Trophoblast cell (in vitro differentiated cells and primary cell): ENCODE results near the gene SNAP23.

Experiments used
- DNase-seq, 2 donors: peaks; one replicate each; pipeline ENCODE4 v3.0.0-alpha.2; 2016
- H2AFZ ChIP-seq: 2 replicates; pipeline ENCODE4 v1.6.1; 2013; ENCODE audit warnings: low read length, moderate library complexity, mild to moderate bottlenecking; ENCODE audit not compliant: insufficient read depth, poor library complexity
- H2AK5ac ChIP-seq: 2 replicates; pipeline ENCODE4 v1.6.1; 2013; ENCODE audit warnings: mild to moderate bottlenecking, low read length
- H2BK120ac ChIP-seq: 2 replicates; pipeline ENCODE4 v1.6.1; 2013; ENCODE audit warnings: low read length, mild to moderate bottlenecking, moderate library complexity; ENCODE audit not compliant: insufficient read depth, poor library complexity
- H2BK12ac ChIP-seq: 2 replicates; pipeline ENCODE4 v1.6.1; 2013; ENCODE audit warnings: mild to moderate bottlenecking, low read length, moderate library complexity
- H2BK5ac ChIP-seq: 2 replicates; pipeline ENCODE4 v1.6.1; 2013; ENCODE audit warnings: low read length, low read depth, moderate library complexity, mild to moderate bottlenecking; ENCODE audit not compliant: poor library complexity
- H3K14ac ChIP-seq: 2 replicates; pipeline ENCODE4 v1.6.1; 2013; ENCODE audit warnings: mild to moderate bottlenecking, low read length
- H3K18ac ChIP-seq: 2 replicates; pipeline ENCODE4 v1.6.1; 2013; ENCODE audit warnings: mild to moderate bottlenecking, low read length
- H3K23ac ChIP-seq: 2 replicates; pipeline ENCODE4 v1.6.1; 2013; ENCODE audit warnings: low read length
- H3K27ac ChIP-seq: 2 replicates; pipeline ENCODE4 v1.5.1; 2013; ENCODE audit warnings: low read depth, mild to moderate bottlenecking, inconsistent platforms, low read length, moderate library complexity
- H3K27me3 ChIP-seq: 2 replicates; pipeline ENCODE4 v1.6.1; 2013; ENCODE audit warnings: inconsistent platforms, mild to moderate bottlenecking, low read length, moderate library complexity; ENCODE audit not compliant: insufficient read depth
- H3K36me3 ChIP-seq, 2 experiments: 1 replicate in 1 of 2; 2 replicates in 1 of 2; pipeline ENCODE4 v1.6.1; 2013; ENCODE audit warnings: low read length in 2 of 2, mild to moderate bottlenecking in 2 of 2, moderate library complexity in 1 of 2; ENCODE audit not compliant: insufficient read depth in 2 of 2, control insufficient read depth in 1 of 2
- H3K4ac ChIP-seq: 2 replicates; pipeline ENCODE4 v1.6.1; 2013; ENCODE audit warnings: low read depth, mild to moderate bottlenecking, low read length, moderate library complexity
- H3K4me1 ChIP-seq, 2 experiments: 1 replicate in 1 of 2; 2 replicates in 1 of 2; pipeline ENCODE4 v1.6.1; 2013; ENCODE audit warnings: low read length in 2 of 2, mild to moderate bottlenecking in 2 of 2, moderate library complexity in 1 of 2; ENCODE audit not compliant: insufficient read depth in 2 of 2, control insufficient read depth in 1 of 2
- H3K4me2 ChIP-seq: 2 replicates; pipeline ENCODE4 v1.6.1; 2013; ENCODE audit warnings: inconsistent platforms, mild to moderate bottlenecking, low read length, moderate library complexity
- H3K4me3 ChIP-seq: 2 replicates; pipeline ENCODE4 v1.5.1; 2013; ENCODE audit warnings: mild to moderate bottlenecking, low read depth, low read length, inconsistent platforms
- H3K79me1 ChIP-seq: one replicate; pipeline ENCODE4 v1.6.1; 2013; ENCODE audit warnings: low read length
- H3K79me2 ChIP-seq: 2 replicates; pipeline ENCODE4 v1.6.1; 2013; ENCODE audit warnings: low read length, mild to moderate bottlenecking; ENCODE audit not compliant: control insufficient read depth, insufficient read depth, poor library complexity
- H3K9ac ChIP-seq: 2 replicates; pipeline ENCODE4 v1.6.1; 2013; ENCODE audit warnings: mild to moderate bottlenecking, low read length
- H3K9me3 ChIP-seq: 2 replicates; pipeline ENCODE4 v1.6.1; 2013; ENCODE audit warnings: low read depth, mild to moderate bottlenecking, control low read depth, inconsistent platforms, low read length; ENCODE audit not compliant: insufficient read depth
- H4K12ac ChIP-seq: 2 replicates; pipeline ENCODE4 v1.6.1; 2013; ENCODE audit warnings: low read depth, mild to moderate bottlenecking, low read length, moderate library complexity
- H4K8ac ChIP-seq: 2 replicates; pipeline ENCODE4 v1.6.1; 2013; ENCODE audit warnings: low read depth, mild to moderate bottlenecking, low read length, moderate library complexity
- H4K91ac ChIP-seq: one replicate; pipeline ENCODE4 v1.6.1; 2013; ENCODE audit warnings: low read depth, mild to moderate bottlenecking, low read length, moderate library complexity
- WGBS: extraction: QIAGEN DNeasy Blood & Tissue Kit; methylation state at CpG from one replicate; pipeline ENCODE4 v1.1.7; 2013; ENCODE audit warnings: missing lambda C conversion rate; ENCODE audit not compliant: insufficient read length, insufficient coverage; ENCODE audit errors: extremely low coverage; 5-methylcytosine and 5-hydroxymethylcytosine counted together

Gene SNAP23

GRCh38 chr15:42450425-42450790, 45.0 kb upstream of the SNAP23 start:
- H3K27ac ChIP-seq: no peak overlapping the region
- no peaks in the 10 kb centered on the region for H3K79me1 ChIP-seq
- no peak overlapping the region for H3K23ac ChIP-seq
- no peak overlapping the region for H3K18ac ChIP-seq
- DNase-seq: no peak
- no peak overlapping the region for H3K4me3 ChIP-seq
- H3K9me3 ChIP-seq: no peaks in the 10 kb centered on the region
- H3K9ac ChIP-seq: no peak overlapping the region
- H4K12ac ChIP-seq: no peak overlapping the region
- H3K36me3 ChIP-seq: peaks cover 4 to 26% of the 10 kb centered on the region in 2 experiments
- no peak overlapping the region for H2BK12ac ChIP-seq
- H3K27me3 ChIP-seq: no peaks in the 10 kb centered on the region
- no CpG with 5 or more reads among the region's 4 CpGs for WGBS
- H2BK120ac ChIP-seq: no peak overlapping the region
- H2AK5ac ChIP-seq: no peak overlapping the region
- H3K14ac ChIP-seq: no peak overlapping the region
- H4K91ac ChIP-seq: no peak overlapping the region
- H2BK5ac ChIP-seq: no peak overlapping the region
- no peak overlapping the region for H3K4me2 ChIP-seq
- no peaks in the 10 kb centered on the region for H3K4me1 ChIP-seq
- no peaks in the 10 kb centered on the region for H3K79me2 ChIP-seq
- no peak overlapping the region for H2AFZ ChIP-seq
- no peak overlapping the region for H4K8ac ChIP-seq
- no peak overlapping the region for H3K4ac ChIP-seq

GRCh38 chr15:42453826-42454225, 41.6 kb upstream of the SNAP23 start:
- Histone ChIP-seq H3K36me3 (peaks cover 2 to 16% of the 10 kb centered on the region in 2 experiments), H3K79me2 (no peaks in the 10 kb centered on the region), H2BK12ac (no peak overlapping the region), H4K91ac (no peak overlapping the region), H3K23ac (no peak overlapping the region), H4K8ac (no peak overlapping the region), H3K27me3 (no peaks in the 10 kb centered on the region), H3K9ac (no peak overlapping the region), H2BK5ac (no peak overlapping the region), H3K4ac (no peak overlapping the region), H3K4me3 (no peak overlapping the region), H2AK5ac (no peak overlapping the region), H3K4me2 (no peak overlapping the region), H4K12ac (no peak overlapping the region), H3K4me1 (peaks cover 0 to 6% of the 10 kb centered on the region in 2 experiments), H2BK120ac (no peak overlapping the region), H3K14ac (no peak overlapping the region), H2AFZ (no peak overlapping the region), H3K79me1 (no peaks in the 10 kb centered on the region), H3K18ac (no peak overlapping the region), H3K27ac (no peak overlapping the region), H3K9me3 (no peaks in the 10 kb centered on the region)
- DNase-seq: no peak
- WGBS: no CpG with 5 or more reads among the region's 3 CpGs

- no peak overlapping the region for H4K12ac ChIP-seq
- H3K36me3 ChIP-seq: peaks cover 0 to 2% of the 10 kb centered on the region in 2 experiments
- no peaks in the 10 kb centered on the region for H3K9me3 ChIP-seq
- H3K79me2 ChIP-seq: no peaks in the 10 kb centered on the region
- no peak overlapping the region for H3K18ac ChIP-seq
- no peak overlapping the region for H3K27ac ChIP-seq
- H3K4me3 ChIP-seq: no peak overlapping the region
- H3K14ac ChIP-seq: no peak overlapping the region
- H2BK5ac ChIP-seq: no peak overlapping the region
- H2AFZ ChIP-seq: no peak overlapping the region
- H3K79me1 ChIP-seq: no peaks in the 10 kb centered on the region
- H3K4me1 ChIP-seq: peaks cover 0 to 6% of the 10 kb centered on the region in 2 experiments
- no peak overlapping the region for H3K23ac ChIP-seq
- no peak overlapping the region for H4K8ac ChIP-seq
- H3K4me2 ChIP-seq: no peak overlapping the region
- H3K9ac ChIP-seq: no peak overlapping the region
- H2AK5ac ChIP-seq: no peak overlapping the region
- no peak overlapping the region for H2BK120ac ChIP-seq
- H4K91ac ChIP-seq: no peak overlapping the region
- DNase-seq: no peak
- H2BK12ac ChIP-seq: no peak overlapping the region
- H3K4ac ChIP-seq: no peak overlapping the region
- no peaks in the 10 kb centered on the region for H3K27me3 ChIP-seq
Measured at GRCh38 chr15:42456531-42456930, 38.9 kb upstream of the SNAP23 start.

GRCh38 chr15:42456971-42457370, 38.5 kb upstream of the SNAP23 start:
- H3K4me3 ChIP-seq: no peak overlapping the region
- no peak for DNase-seq
- no peak overlapping the region for H4K12ac ChIP-seq
- no peak overlapping the region for H4K91ac ChIP-seq
- H3K4ac ChIP-seq: no peak overlapping the region
- H2BK12ac ChIP-seq: no peak overlapping the region
- no peak overlapping the region for H2BK5ac ChIP-seq
- H2AFZ ChIP-seq: no peak overlapping the region
- no peak overlapping the region for H2AK5ac ChIP-seq
- H3K27ac ChIP-seq: no peak overlapping the region
- no CpG with 5 or more reads among the region's 3 CpGs for WGBS
- H3K79me1 ChIP-seq: no peaks in the 10 kb centered on the region
- no peak overlapping the region for H3K4me2 ChIP-seq
- H3K14ac ChIP-seq: no peak overlapping the region
- H3K4me1 ChIP-seq: peaks cover 0 to 6% of the 10 kb centered on the region in 2 experiments
- H3K36me3 ChIP-seq: no peaks in the 10 kb centered on the region
- H4K8ac ChIP-seq: no peak overlapping the region
- H3K27me3 ChIP-seq: no peaks in the 10 kb centered on the region
- H2BK120ac ChIP-seq: no peak overlapping the region
- H3K23ac ChIP-seq: no peak overlapping the region
- no peaks in the 10 kb centered on the region for H3K9me3 ChIP-seq
- H3K9ac ChIP-seq: no peak overlapping the region
- no peak overlapping the region for H3K18ac ChIP-seq
- H3K79me2 ChIP-seq: no peaks in the 10 kb centered on the region
